Skeletal muscle tissue (tissue), 4 donors: ENCODE data around the gene RPL3. TPM values are rescaled to one million over a fixed set of nuclear protein-coding genes. Genes with fewer than 3 reads are reported as not detected.

Experiments
- H3K27ac ChIP-seq: one replicate; pipeline ENCODE4 v1.7.0; 2013; ENCODE audit warnings: mild to moderate bottlenecking, low read depth, low read length, inconsistent platforms
- H3K27me3 ChIP-seq, 3 donors: one replicate each; pipeline ENCODE4 v1.7.0; 2013; ENCODE audit warnings: low read length in 3 of 3; ENCODE audit not compliant: control insufficient read depth in 3 of 3, insufficient read depth in 3 of 3
- H3K36me3 ChIP-seq, 3 donors: one replicate each; pipeline ENCODE4 v1.7.0; 2013; ENCODE audit warnings: low read length in 3 of 3; ENCODE audit not compliant: control insufficient read depth in 3 of 3, insufficient read depth in 3 of 3
- H3K4me1 ChIP-seq, 3 donors: one replicate each; pipeline ENCODE4 v1.7.0; 2013; ENCODE audit warnings: low read length in 3 of 3, mild to moderate bottlenecking in 3 of 3; ENCODE audit not compliant: control insufficient read depth in 3 of 3, insufficient read depth in 3 of 3
- H3K4me3 ChIP-seq, 3 donors: one replicate each; pipeline ENCODE4 v1.7.0; 2013; ENCODE audit warnings: low read length in 3 of 3
- H3K9ac ChIP-seq, 3 donors: one replicate each; pipeline ENCODE4 v1.7.0; 2013; ENCODE audit warnings: low read length in 3 of 3, mild to moderate bottlenecking in 3 of 3, moderate library complexity in 2 of 3, low read depth in 1 of 3
- H3K9me3 ChIP-seq, 3 donors: one replicate each; pipeline ENCODE4 v1.7.0; 2013; ENCODE audit warnings: low read length in 3 of 3; ENCODE audit not compliant: control insufficient read depth in 3 of 3
- total RNA-seq: library from RNA; depleted of rRNA; stranded (reverse); fragments of >200 nt; gene quantifications from one replicate; pipeline ENCODE4 v1.2.3, GENCODE V29; 2014
- donor health status: Osteomylitis.

The RPL3 gene
- total RNA-seq, 1 donor from 2014 or later: 2,602 TPM

DNA sequence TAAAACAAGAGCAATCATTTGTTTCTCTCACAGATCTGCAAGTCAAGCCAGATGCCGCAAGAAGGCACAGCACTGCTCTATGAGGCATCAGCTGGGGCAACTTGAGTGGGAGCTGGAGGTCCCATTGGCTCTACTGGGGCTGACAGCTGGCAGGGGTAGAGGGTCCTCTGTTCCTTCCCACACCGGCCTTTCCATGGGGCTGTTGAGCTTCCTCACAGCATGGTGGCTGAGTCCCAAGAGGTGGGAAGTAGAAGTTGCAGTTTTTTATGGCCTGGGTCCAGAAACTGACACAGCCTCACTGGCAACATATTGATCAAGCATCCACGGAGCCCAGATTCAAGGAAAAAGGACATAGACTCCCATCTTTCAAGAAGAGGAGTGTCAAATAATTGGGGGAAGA lies 34.4 kb downstream of the RPL3 start:
- no peaks in the 10 kb centered on the region for H3K27me3 ChIP-seq
- peaks cover 25 to 39% (median 35%) of the 10 kb centered on the region in 3 donors for H3K4me1 ChIP-seq
- H3K9me3 ChIP-seq: peaks cover 0 to 5% (median 0%) of the 10 kb centered on the region in 3 donors
- H3K9ac ChIP-seq: no peak overlapping the region
- H3K36me3 ChIP-seq: no peaks in the 10 kb centered on the region
- no peak overlapping the region for H3K4me3 ChIP-seq
- H3K27ac ChIP-seq: no peak overlapping the region

DNA sequence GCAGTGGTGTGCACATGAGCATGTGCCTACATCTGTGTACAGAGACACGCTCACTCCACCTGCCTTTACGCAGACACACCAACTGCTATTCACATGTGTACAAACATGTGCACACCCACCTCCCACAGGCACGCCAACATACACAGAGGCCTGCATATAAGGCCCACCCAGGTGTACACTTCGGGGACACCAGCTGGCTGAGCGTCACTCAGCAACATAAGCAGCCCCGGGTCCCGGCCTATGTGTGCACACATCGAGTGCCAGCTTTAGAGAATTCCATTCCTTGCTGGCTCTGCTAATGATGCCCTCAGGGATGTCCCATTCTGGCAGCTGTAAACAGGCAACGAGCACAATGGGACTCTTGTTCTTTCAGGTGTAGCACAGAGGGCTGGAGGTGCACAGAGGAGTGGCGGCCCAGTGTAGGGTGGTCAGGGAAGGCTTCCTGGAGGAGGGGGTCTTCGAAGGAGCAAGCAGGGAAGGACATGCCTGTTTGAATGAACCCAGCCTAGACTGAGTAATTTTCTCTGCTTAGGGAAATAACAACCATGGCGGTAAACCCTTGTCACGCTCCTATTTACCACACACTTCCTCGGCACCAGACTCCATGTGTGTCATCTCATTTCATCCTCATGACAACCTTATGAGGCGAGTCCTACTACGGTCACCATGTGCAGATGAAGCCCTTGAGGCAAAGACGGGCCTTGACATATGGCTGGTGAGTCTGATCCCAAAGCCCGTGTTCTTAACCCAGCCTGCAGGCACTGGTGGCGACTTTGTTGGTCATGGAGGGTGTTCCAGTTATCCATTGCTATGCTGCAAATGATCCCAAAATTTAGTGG lies 35.1 kb downstream of the RPL3 start:
- peak overlapping the region in 2 of 3 donors; percentile 14 to 80 for H3K9ac ChIP-seq
- H3K27me3 ChIP-seq: no peaks in the 10 kb centered on the region
- no peaks in the 10 kb centered on the region for H3K36me3 ChIP-seq
- H3K27ac ChIP-seq: peak overlapping the region; percentile 93
- peaks cover 0 to 5% (median 0%) of the 10 kb centered on the region in 3 donors for H3K9me3 ChIP-seq
- H3K4me3 ChIP-seq: peak overlapping the region in 1 of 3 donors; percentile 45
- H3K4me1 ChIP-seq: peaks cover 23 to 33% (median 31%) of the 10 kb centered on the region in 3 donors

DNA sequence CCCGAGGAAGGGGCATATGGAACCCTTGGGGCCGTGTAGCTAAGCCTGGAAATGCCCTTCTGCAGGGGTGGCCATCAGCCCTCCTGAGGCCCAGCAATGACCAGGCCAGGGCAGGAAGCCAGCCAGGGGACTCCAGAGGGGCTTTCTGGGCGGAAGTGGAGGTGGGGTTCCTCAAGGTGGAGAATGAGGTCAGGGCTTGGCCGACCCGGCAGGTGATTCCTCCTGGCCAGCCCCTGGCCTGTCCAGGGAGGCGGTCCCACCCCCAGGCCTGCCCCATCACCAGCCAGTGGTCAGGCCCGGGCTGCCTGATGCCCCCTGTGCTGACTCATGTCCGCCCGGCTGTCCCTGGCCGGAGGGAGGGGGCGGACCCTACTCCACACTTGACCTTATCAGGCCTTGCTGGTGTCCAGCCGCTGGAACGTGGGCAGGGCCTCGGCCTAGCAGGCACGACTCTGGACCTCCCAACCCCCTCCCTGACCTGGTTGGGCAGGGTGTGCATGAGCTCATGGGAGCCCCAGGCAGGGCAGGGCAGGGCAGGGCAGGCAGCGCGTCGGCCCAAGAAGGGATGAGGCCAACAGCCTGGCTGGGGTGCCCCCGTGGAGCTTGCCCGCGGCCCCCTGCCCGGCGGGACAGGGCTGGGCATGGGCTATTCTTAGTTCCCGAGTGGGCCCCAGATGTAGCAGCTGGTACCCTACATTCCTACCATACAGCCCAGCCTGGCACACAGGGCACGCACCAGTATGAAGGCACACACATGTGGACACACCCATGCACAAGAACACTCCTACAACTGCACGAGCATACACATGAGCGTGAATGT lies 35.9 kb downstream of the RPL3 start:
- Histone ChIP-seq H3K4me1 (peaks cover 23 to 36% (median 33%) of the 10 kb centered on the region in 3 donors), H3K27me3 (no peaks in the 10 kb centered on the region), H3K9ac (peak overlapping the region; percentile 45 to 80 (median 74)), H3K36me3 (no peaks in the 10 kb centered on the region), H3K27ac (peak overlapping the region; percentile 93), H3K4me3 (peak overlapping the region in 1 of 3 donors; percentile 45), H3K9me3 (peaks cover 0 to 5% (median 0%) of the 10 kb centered on the region in 3 donors)

DNA sequence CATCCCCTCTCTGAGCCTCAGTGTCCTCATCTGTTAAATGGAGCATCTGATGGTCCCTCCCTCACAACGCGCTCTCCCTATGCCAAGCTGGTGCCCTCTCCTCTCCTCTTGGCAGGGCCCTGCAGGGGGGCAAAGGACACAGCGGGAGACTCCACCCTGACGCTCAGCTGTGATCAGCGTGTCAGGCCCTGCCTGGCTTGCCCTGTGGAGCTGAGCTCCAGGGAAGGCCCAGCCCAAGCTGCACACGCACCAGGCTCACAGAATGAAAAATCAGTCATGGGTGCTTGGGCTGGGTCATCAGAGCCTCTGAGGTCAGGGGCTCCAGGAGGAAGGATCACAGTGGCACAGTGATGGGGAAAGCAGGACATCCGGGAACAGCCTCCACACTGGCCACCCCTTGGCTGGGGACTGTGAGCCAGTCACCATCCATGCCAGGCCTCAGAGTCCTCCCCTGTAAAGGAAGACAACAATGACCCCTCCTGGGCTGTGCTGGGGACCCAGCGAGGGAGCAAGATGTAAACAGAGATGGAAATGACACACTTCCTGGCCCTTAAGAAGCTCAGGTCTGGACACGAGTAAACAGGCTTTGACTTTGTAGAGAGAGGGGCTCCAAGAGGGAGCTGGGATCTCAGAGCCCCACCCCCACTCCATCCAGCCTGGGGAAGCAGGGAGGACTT lies 36.6 kb downstream of the RPL3 start:
- H3K36me3 ChIP-seq: no peaks in the 10 kb centered on the region
- H3K27me3 ChIP-seq: no peaks in the 10 kb centered on the region
- H3K9me3 ChIP-seq: peaks cover 0 to 5% (median 0%) of the 10 kb centered on the region in 3 donors
- peak overlapping the region; percentile 93 for H3K27ac ChIP-seq
- peak overlapping the region; percentile 45 to 80 (median 74) for H3K9ac ChIP-seq
- peaks cover 27 to 43% (median 40%) of the 10 kb centered on the region in 3 donors for H3K4me1 ChIP-seq
- peak overlapping the region in 1 of 3 donors; percentile 22 for H3K4me3 ChIP-seq

DNA sequence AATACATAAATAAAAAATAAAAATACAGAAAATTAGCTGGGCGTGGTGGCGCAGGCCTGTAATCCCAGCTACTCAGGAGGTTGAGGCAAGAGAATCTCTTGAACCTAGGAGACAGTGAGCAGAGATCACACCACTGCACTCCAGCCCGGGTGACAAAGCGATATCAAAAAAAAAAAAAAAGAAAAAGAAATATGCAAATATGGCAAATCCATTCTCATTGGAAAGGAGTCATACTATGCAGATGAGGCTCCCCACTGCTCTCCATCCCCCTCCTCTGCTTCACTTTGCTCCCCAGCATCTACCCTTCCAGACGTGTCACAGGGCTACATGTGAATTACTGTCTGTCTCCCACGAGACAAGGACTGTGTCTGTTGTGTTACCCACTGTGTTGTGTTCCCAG lies 38.3 kb downstream of the RPL3 start:
- H3K9me3 ChIP-seq: peaks cover 0 to 5% (median 0%) of the 10 kb centered on the region in 3 donors
- H3K4me1 ChIP-seq: peaks cover 31 to 51% (median 49%) of the 10 kb centered on the region in 3 donors
- peak overlapping the region; percentile 19 for H3K27ac ChIP-seq
- H3K9ac ChIP-seq: peak overlapping the region in 1 of 3 donors; percentile 1
- H3K36me3 ChIP-seq: no peaks in the 10 kb centered on the region
- no peaks in the 10 kb centered on the region for H3K27me3 ChIP-seq
- no peak overlapping the region for H3K4me3 ChIP-seq

DNA sequence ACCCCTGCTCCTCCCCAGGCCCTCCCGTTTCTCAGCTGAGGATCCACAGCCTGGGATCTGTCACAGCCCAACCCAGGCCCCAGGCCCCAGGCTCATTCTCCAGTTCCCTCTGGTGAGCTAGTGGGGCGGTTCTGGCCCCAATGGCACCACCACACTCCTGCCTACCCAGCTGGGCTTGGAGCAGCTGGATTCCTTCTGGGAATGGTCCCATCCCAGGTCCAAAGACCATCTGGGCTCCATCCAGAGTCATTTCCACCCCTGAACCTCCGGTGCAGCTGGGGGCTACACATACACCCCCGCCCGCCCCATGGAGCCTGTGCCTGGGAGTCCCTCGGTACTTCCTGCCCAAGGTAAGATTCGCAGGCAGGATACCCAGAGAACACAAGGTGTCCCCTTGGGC lies 39.2 kb downstream of the RPL3 start:
- Histone ChIP-seq H3K9me3 (peaks cover 0 to 5% (median 0%) of the 10 kb centered on the region in 3 donors), H3K9ac (no peak overlapping the region), H3K36me3 (no peaks in the 10 kb centered on the region), H3K4me1 (peaks cover 31 to 52% (median 51%) of the 10 kb centered on the region in 3 donors), H3K4me3 (no peak overlapping the region), H3K27me3 (no peaks in the 10 kb centered on the region), H3K27ac (no peak overlapping the region)

DNA sequence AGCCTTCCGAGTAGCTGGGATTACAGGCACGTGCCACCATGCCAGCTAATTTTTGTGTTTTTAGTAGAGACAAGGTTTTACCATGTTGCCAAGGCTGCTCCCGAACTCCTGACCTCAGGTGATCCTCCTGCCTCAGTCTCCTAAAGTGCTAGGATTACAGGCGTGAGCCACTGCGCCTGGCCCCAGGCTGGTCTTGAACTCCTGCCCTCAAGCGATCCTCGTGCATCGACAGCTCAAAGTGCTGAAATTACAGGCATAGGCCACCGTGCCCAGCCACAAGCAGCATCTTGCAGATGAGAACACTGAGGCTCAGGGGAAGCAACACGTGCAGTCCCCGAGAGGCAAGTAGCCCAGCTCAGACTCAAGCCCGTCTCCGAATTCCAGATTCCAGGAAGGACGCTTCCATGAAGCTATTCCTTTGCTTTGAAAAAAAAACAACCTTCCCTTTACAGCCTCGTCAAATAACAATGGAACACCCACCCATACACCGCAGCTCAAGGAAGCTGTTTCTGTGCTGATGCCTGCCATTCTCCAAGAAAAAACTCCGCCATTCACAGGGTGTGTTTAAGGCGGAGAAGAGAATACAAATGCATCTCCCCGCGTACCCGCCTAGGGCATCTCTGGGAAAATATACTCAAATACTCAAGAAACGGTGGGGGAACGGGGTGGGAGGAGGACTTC lies 40.1 kb downstream of the RPL3 start:
- H3K27me3 ChIP-seq: no peaks in the 10 kb centered on the region
- no peak overlapping the region for H3K27ac ChIP-seq
- no peak overlapping the region for H3K9ac ChIP-seq
- peak overlapping the region in 1 of 3 donors; percentile 13 for H3K4me3 ChIP-seq
- no peaks in the 10 kb centered on the region for H3K9me3 ChIP-seq
- no peaks in the 10 kb centered on the region for H3K36me3 ChIP-seq
- peaks cover 30 to 50% (median 50%) of the 10 kb centered on the region in 3 donors for H3K4me1 ChIP-seq

DNA sequence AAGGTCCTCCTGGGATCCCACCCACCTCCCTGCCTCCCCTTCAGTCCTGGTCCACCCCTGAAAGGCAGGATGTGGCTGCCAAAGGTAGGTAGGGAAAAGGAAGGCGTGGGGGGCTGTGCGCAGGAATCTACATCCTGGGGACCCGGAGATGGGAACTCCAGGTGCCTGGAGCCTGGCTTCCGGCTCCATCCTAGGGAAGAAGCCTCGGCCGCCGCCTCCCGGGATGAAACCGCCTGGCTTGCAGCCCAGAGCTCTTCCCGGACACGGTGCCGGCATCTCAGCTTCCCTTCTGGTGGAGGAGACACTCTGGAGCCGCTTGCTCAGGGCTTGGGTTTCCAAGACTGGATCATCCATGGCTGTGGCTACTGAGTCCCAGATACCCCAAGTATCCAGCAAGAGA lies 41.4 kb downstream of the RPL3 start:
- Histone ChIP-seq H3K9me3 (no peaks in the 10 kb centered on the region), H3K36me3 (no peaks in the 10 kb centered on the region), H3K9ac (peak overlapping the region in 1 of 3 donors; percentile 33), H3K27ac (peak overlapping the region; percentile 42), H3K4me1 (peaks cover 17 to 38% (median 37%) of the 10 kb centered on the region in 3 donors), H3K4me3 (no peak overlapping the region), H3K27me3 (no peaks in the 10 kb centered on the region)

DNA sequence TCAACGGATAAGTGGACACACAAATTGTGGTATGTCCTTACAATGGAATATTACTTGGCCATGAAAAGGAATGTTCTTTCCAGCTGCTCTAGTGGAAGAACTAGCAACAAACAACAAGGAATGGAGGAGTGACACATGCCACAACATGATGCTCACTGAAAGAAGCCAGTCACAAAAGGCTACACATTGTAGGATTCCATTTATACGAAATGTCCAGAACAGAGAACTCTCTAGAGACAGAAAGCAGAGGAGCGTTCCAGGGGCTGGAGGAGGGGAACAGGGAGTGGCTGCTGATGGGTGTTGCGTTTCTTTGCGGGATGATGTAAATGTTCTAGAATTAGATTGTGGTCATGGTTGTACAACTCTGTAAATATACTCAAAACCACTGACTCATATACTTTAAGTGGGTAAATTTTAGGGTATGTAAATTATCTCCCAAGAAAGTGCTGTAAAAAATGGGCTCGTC lies 42.2 kb downstream of the RPL3 start:
- H3K4me3 ChIP-seq: no peak overlapping the region
- H3K9me3 ChIP-seq: no peaks in the 10 kb centered on the region
- H3K4me1 ChIP-seq: peaks cover 8 to 29% (median 28%) of the 10 kb centered on the region in 3 donors
- H3K36me3 ChIP-seq: no peaks in the 10 kb centered on the region
- peak overlapping the region; percentile 42 for H3K27ac ChIP-seq
- no peaks in the 10 kb centered on the region for H3K27me3 ChIP-seq
- no peak overlapping the region for H3K9ac ChIP-seq
